Measurements from ENCODE around the gene ALG12.
A peak's percentile ranks its signal among the peaks of the same experiment; 100 is the strongest.
"Not testable (repeated sequence)": the region's sequence is repeated elsewhere in the genome, so short reads cannot be mapped to it uniquely, and the experiment has no call there.

ALG12 gene

GRCh38 chr22:49865156-49865555 is 53.1 kb downstream of the ALG12 start:
- DNase-seq, result no peak

GRCh38 chr22:49863931-49864330 is 54.3 kb downstream of the ALG12 start:
- no peak for DNase-seq

GRCh38 chr22:49862496-49862776 is 55.8 kb downstream of the ALG12 start:
- no peak for DNase-seq

DNA sequence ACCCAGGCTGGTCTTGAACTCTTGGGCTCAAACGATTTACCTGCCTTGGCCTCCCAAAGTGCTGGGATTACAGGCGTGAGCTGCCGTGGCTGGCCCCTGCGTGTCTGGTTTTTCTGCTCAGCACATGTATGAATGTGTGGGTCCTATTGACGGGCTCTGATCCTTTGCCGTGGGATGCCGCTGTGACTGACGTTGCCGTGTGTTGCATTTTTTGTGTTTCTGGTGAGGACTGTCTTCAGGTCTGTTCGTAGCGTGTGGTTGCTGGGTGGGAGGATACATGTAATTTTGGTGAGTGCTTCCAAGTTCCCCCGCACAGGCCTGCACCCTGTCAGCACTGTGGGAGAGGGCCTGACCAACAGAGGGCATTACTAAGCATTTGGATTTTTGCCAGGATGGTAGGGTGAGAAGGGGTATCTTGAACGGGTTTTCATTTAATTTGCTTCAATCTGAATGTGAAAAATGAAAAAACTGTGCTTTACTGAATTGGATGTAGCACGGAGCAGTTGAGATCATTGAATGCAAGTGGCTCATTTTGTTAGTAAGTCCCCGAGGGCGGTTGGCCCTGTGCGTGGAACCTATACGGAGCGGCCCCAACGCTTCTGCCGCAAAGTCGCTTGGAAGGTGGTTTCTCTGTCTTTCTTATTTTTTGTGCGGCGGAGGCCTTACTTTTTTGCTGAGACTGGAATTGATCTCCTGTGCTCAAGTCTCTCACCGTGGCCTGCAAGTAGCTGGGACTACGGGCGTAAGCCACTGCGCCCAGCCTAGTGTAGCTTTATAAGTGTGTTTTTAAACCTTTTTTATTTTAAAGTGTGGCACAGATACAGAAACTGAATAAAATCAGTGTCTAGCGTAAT is 56.4 kb downstream of the ALG12 start:
- no peak for DNase-seq

GRCh38 chr22:49858827-49859226 is 59.4 kb downstream of the ALG12 start:
- DNase-seq, result no peak

GRCh38 chr22:49856766-49857618 is 61.2 kb downstream of the ALG12 start:
- DNase-seq, result no peak

- no peak for DNase-seq
Observed at GRCh38 chr22:49856343-49856742, 61.9 kb downstream of the ALG12 start.

DNA sequence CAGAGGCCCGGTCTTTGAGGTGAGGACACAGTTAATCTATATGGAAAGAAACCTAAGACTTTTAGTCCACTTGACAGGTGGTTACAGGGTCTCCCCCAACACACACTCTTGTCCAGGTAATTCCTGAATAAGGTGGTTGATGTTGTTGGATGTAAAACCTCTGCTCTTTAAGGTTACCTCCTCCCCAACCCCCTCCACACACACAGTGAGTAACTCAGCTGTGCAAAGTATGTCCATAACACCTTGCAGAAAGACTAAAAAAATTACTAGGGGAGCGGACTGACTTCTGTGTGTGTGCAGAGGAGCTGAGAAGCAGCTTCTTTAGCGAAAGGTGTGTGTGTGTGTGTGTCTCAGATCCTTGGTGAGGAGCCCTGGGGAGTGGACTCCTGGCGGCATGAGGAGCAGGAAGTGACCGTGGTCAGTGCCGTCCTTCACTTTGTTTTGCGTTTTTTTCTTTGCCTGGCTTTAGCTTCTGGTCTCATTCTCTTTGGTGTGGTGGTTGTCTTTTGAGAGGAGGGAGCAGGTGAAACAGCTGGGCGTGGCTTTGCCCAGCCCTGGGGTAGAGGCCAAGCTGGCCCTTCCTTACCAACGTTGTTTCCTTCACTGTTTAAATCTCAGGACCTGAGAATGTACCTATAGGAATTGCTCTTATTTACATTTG is 62.9 kb downstream of the ALG12 start:
- DNase-seq, result no peak

GRCh38 chr22:49853981-49854831 is 64.0 kb downstream of the ALG12 start:
- DNase-seq, result peak; percentile 23

- peak; percentile 98 for DNase-seq
Observed at GRCh38 chr22:49852898-49853894, 65.0 kb downstream of the ALG12 start, which contains the start of gene ZBED4. Gene ZBED4 (plus strand): TSS chr22:49853844. CDS start chr22:49883663, 29,819 bp downstream.

GRCh38 chr22:49852568-49852897 is 65.7 kb downstream of the ALG12 start:
- DNase-seq, result not testable (repeated sequence)

GRCh38 chr22:49850959-49851802 is 67.1 kb downstream of the ALG12 start:
- DNase-seq, result no peak
